Sigmoid colon (tissue), 7 donors: ENCODE data around the gene ATG7. TPM values are rescaled to one million over a fixed set of nuclear protein-coding genes. Genes with fewer than 3 reads are reported as not detected.

ENCODE experiments used
- DNase-seq: peaks from one replicate; pipeline ENCODE4 v3.0.0-alpha.2; 2019
- H3K27ac ChIP-seq, 4 donors: fragments of 200-600 bp; sonication (generic); one replicate each; pipeline ENCODE4 v1.5.1; 2016 to 2019; ENCODE audit warnings: mild to moderate bottlenecking in 1 of 4
- H3K27me3 ChIP-seq, 3 donors: fragments of 200-600 bp; sonication (generic); one replicate each; pipeline ENCODE4 v1.5.1; 2019; ENCODE audit warnings: mild to moderate bottlenecking in 1 of 3
- H3K36me3 ChIP-seq, 4 donors: fragments of 200-600 bp; sonication (generic); one replicate each; pipeline ENCODE4 v1.5.1; 2016 to 2019
- H3K4me1 ChIP-seq, 4 donors: fragments of 200-600 bp; sonication (generic); one replicate each; pipeline ENCODE4 v1.5.1; 2017 to 2019
- H3K4me3 ChIP-seq, 4 donors: fragments of 200-600 bp; sonication (generic); one replicate each; pipeline ENCODE4 v1.5.1; 2017 to 2019; ENCODE audit warnings: mild to moderate bottlenecking in 2 of 4, moderate library complexity in 1 of 4
- H3K9me3 ChIP-seq, 4 donors: fragments of 200-600 bp in 3 of 4; sonication (generic) in 3 of 4; one replicate each; pipeline versions ENCODE4 v1.5.1 to v1.6.1; 2013 to 2019
- CTCF ChIP-seq, 4 experiments: fragments of 450-650 bp in 3 of 4; fragments of 200-600 bp in 1 of 4; IDR thresholded peaks; one replicate each; pipeline ENCODE4 v1.5.1; 2016 to 2019; ENCODE audit warnings: antibody characterized with exemption in 4 of 4, mild to moderate bottlenecking in 3 of 4, moderate library complexity in 2 of 4
- EP300 ChIP-seq, 4 donors: sonication (generic); formaldehyde crosslinking; IDR thresholded peaks; one replicate each; pipeline ENCODE4 v1.6.1; 2017; ENCODE audit warnings: antibody characterized with exemption in 4 of 4
- POLR2A ChIP-seq, 2 donors: fragments of 450-650 bp; IDR thresholded peaks; one replicate each; pipeline ENCODE4 v1.6.1; 2016; ENCODE audit warnings: antibody characterized with exemption in 2 of 2, mild to moderate bottlenecking in 2 of 2, moderate library complexity in 2 of 2
- POLR2AphosphoS5 ChIP-seq, 4 donors: sonication (generic); formaldehyde crosslinking; IDR thresholded peaks; one replicate each; pipeline ENCODE4 v1.6.1; 2017; ENCODE audit warnings: antibody characterized with exemption in 4 of 4
- WGBS, 2 donors: extraction: QIAGEN DNeasy Blood & Tissue Kit; methylation state at CpG; one replicate each; pipeline ENCODE4 v1.1.7; 2013; 5-methylcytosine and 5-hydroxymethylcytosine counted together
- intact Hi-C: fragments of 100-400 bp; cut with DNase I; formaldehyde crosslinking; loops from one replicate; pipeline ENCODE4 v1.15.1; 2023
- polyA plus RNA-seq, 3 donors: library from polyadenylated mRNA; stranded (reverse); fragments of 200-250 nt; gene quantifications; one replicate each; pipeline ENCODE4 v1.2.3, GENCODE V29; 2013
- total RNA-seq, 4 donors: library from RNA; depleted of rRNA; stranded (reverse); fragments of >200 nt; gene quantifications; one replicate each; pipeline ENCODE4 v1.1.0, GENCODE V29; 2016
- donor health status: healthy with polysubstance abuse.
- donor health status: Bipolar disorder and iron deficiency.
- donor health status: healthy.

The ATG7 gene
- total and polyA plus RNA-seq, 7 donors = 12.5 to 62.9 (median 34.8) TPM

- TF ChIP-seq POLR2A (IDR thresholded peaks at IDR 0.05) (no peak), POLR2AphosphoS5 (IDR thresholded peaks at IDR 0.05) (no peak), EP300 (IDR thresholded peaks at IDR 0.05) (no peak), CTCF (IDR thresholded peaks at IDR 0.05) (no peak)
- no peaks in the 10 kb centered on the region for H3K4me1 ChIP-seq
- intact Hi-C loops = no loop called here
- no peaks in the 10 kb centered on the region for H3K27me3 ChIP-seq
- WGBS, 2 donors = 85 to 86% methylated on average over 4 of the region's 4 CpGs
- no peak for DNase-seq
- no peak overlapping the region for H3K4me3 ChIP-seq
- peaks cover 0 to 7% (median 3%) of the 10 kb centered on the region in 4 donors for H3K9me3 ChIP-seq
- H3K27ac ChIP-seq = no peak overlapping the region
- no peaks in the 10 kb centered on the region for H3K36me3 ChIP-seq
Measured at GRCh38 chr3:11413071-11413470, 140.9 kb downstream of the ATG7 start.

GRCh38 chr3:11415099-11415498, 142.9 kb downstream of the ATG7 start:
- H3K36me3 ChIP-seq = no peaks in the 10 kb centered on the region
- no peak for DNase-seq
- no peak overlapping the region for H3K4me3 ChIP-seq
- no peak overlapping the region for H3K27ac ChIP-seq
- 97 to 100% methylated on average over 1 of the region's 1 CpG for WGBS, 2 donors
- H3K4me1 ChIP-seq = no peaks in the 10 kb centered on the region
- intact Hi-C loops = no loop called here
- H3K27me3 ChIP-seq = no peaks in the 10 kb centered on the region
- TF ChIP-seq CTCF (IDR thresholded peaks at IDR 0.05) (no peak), POLR2AphosphoS5 (IDR thresholded peaks at IDR 0.05) (no peak), POLR2A (IDR thresholded peaks at IDR 0.05) (no peak), EP300 (IDR thresholded peaks at IDR 0.05) (no peak)
- peaks cover 0 to 5% (median 0%) of the 10 kb centered on the region in 4 donors for H3K9me3 ChIP-seq

DNA sequence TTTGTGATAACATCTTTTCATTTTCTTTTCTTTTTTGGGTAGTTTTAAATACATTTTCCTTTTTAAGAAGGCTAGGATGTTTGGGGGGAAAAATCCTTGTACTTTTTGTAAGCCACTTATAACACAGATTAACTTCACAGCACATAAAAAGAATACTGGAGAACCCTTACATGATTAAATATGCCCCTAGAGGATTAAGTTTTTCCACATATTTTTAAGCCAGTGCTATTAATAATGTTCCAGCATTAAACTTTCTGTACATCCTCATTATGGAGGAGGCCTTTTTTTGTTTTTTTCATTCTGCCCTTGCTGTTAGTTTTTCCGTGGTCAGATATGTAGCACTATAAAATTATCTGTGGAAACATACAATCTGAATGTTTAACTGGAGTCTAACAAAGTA, 147.9 kb downstream of the ATG7 start:
- TF ChIP-seq EP300 (IDR thresholded peaks at IDR 0.05) = no peak
- TF ChIP-seq POLR2A (IDR thresholded peaks at IDR 0.05) = no peak
- no peak for TF ChIP-seq POLR2AphosphoS5 (IDR thresholded peaks at IDR 0.05)
- TF ChIP-seq CTCF (IDR thresholded peaks at IDR 0.05) = no peak
- WGBS, 2 donors = 40 to 86% methylated on average over 1 of the region's 1 CpG
- H3K27ac ChIP-seq = no peak overlapping the region
- intact Hi-C loops = no loop called here
- no peaks in the 10 kb centered on the region for H3K4me1 ChIP-seq
- H3K4me3 ChIP-seq = no peak overlapping the region
- no peaks in the 10 kb centered on the region for H3K27me3 ChIP-seq
- no peak for DNase-seq
- no peaks in the 10 kb centered on the region for H3K9me3 ChIP-seq
- H3K36me3 ChIP-seq = no peaks in the 10 kb centered on the region

GRCh38 chr3:11422291-11422690, 150.1 kb downstream of the ATG7 start:
- intact Hi-C loops = no loop called here
- Histone ChIP-seq H3K27ac (no peak overlapping the region), H3K4me1 (no peaks in the 10 kb centered on the region), H3K27me3 (no peaks in the 10 kb centered on the region), H3K4me3 (no peak overlapping the region), H3K9me3 (no peaks in the 10 kb centered on the region), H3K36me3 (no peaks in the 10 kb centered on the region)
- TF ChIP-seq CTCF (IDR thresholded peaks at IDR 0.05) (no peak), EP300 (IDR thresholded peaks at IDR 0.05) (no peak), POLR2AphosphoS5 (IDR thresholded peaks at IDR 0.05) (no peak), POLR2A (IDR thresholded peaks at IDR 0.05) (no peak)
- 92 to 98% methylated on average over 1 of the region's 1 CpG for WGBS, 2 donors
- DNase-seq = no peak

DNA sequence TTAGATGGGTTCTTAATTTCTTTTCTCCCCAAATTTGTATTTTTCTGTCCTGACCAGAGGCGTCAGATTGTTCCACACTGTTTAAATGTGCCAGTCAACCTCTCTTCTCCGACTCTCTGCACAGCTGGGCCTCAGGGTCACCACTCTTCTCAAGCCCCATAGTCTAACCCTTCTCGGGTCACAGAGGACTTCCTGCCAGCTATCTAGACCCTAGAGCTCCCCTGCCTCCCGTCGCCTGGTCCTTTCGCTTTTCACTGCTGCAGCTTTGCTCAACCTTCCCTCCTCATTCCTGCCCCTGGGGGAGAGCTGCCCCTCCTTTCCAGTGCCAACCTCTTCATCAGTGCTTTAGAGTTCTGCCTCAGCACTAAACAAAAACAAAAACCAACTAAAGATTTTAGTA, 151.7 kb downstream of the ATG7 start:
- 94% methylated on average over 6 of the region's 6 CpGs for WGBS, 2 donors
- DNase-seq = no peak
- Histone ChIP-seq H3K27ac (no peak overlapping the region), H3K27me3 (no peaks in the 10 kb centered on the region), H3K9me3 (no peaks in the 10 kb centered on the region), H3K4me3 (no peak overlapping the region), H3K4me1 (no peaks in the 10 kb centered on the region), H3K36me3 (no peaks in the 10 kb centered on the region)
- intact Hi-C loops = no loop called here
- TF ChIP-seq EP300 (IDR thresholded peaks at IDR 0.05) (no peak), POLR2AphosphoS5 (IDR thresholded peaks at IDR 0.05) (no peak), CTCF (IDR thresholded peaks at IDR 0.05) (no peak), POLR2A (IDR thresholded peaks at IDR 0.05) (no peak)
